Neural progenitor cell (in vitro differentiated cells): ENCODE measurements around the gene CDIP1.

ENCODE experiments used
- CTCF ChIP-seq: fragments of 200-600 bp; sonication (generic); IDR thresholded peaks from 2 replicates; pipeline ENCODE4 v1.5.1; 2017; ENCODE audit warnings: antibody characterized with exemption, mild to moderate bottlenecking
- EZH2 ChIP-seq: fragments of 200-600 bp; sonication (generic); IDR thresholded peaks from 2 replicates; pipeline ENCODE4 v1.6.1; 2017; ENCODE audit warnings: antibody characterized with exemption, mild to moderate bottlenecking, moderate library complexity
- EZH2phosphoT487 ChIP-seq: fragments of 200-600 bp; sonication (generic); IDR thresholded peaks from 2 replicates; pipeline ENCODE4 v1.6.1; 2017; ENCODE audit warnings: antibody characterized with exemption

- TF ChIP-seq CTCF: no peak
- no peak for TF ChIP-seq EZH2phosphoT487
- no peak for TF ChIP-seq EZH2
Measured at GRCh38 chr16:4510747-4511426, 27.7 kb downstream of the CDIP1 start.
